ENCODE data around the gene OIT3.

OIT3 gene

GRCh38 chr10:72893136-72893798, at the start of gene OIT3:
Gene OIT3, plus strand, starts transcription at chr10:72893739. Its CDS starts 60 bp downstream, at chr10:72893799.
- no peak for DNase-seq (ENCODE audit: low read depth in 1 of 2, low spot score in 1 of 2)

GRCh38 chr10:72846238-72846637, 47.3 kb upstream of the OIT3 start:
- no peak for DNase-seq (ENCODE audit: low read depth in 1 of 2, low spot score in 1 of 2)

GRCh38 chr10:72847681-72848080, 45.9 kb upstream of the OIT3 start:
- no peak for DNase-seq (ENCODE audit: low read depth in 1 of 2, low spot score in 1 of 2)

- no peak for DNase-seq (ENCODE audit: low read depth in 1 of 2, low spot score in 1 of 2)
These were observed 42.7 kb upstream of the OIT3 start for GRCh38 chr10:72850861-72851260.

- DNase-seq (ENCODE audit: low read depth in 1 of 2, low spot score in 1 of 2) = no peak
These were observed 42.0 kb upstream of the OIT3 start for GRCh38 chr10:72851509-72851908.

- DNase-seq (ENCODE audit: low read depth in 1 of 2, low spot score in 1 of 2) = no peak
These were observed 41.0 kb upstream of the OIT3 start for GRCh38 chr10:72852508-72852907.

GRCh38 chr10:72855129-72855528, 38.4 kb upstream of the OIT3 start:
- no peak for DNase-seq (ENCODE audit: low read depth in 1 of 2, low spot score in 1 of 2)

GRCh38 chr10:72855790-72856189, 37.7 kb upstream of the OIT3 start:
- no peak for DNase-seq (ENCODE audit: low read depth in 1 of 2, low spot score in 1 of 2)

- no peak for DNase-seq (ENCODE audit: low read depth in 1 of 2, low spot score in 1 of 2)
These were observed 35.5 kb upstream of the OIT3 start for GRCh38 chr10:72858067-72858466.

GRCh38 chr10:72862957-72863356, 30.6 kb upstream of the OIT3 start:
- DNase-seq (ENCODE audit: low read depth in 1 of 2, low spot score in 1 of 2) = no peak

GRCh38 chr10:72875250-72876055, 18.1 kb upstream of the OIT3 start:
- no peak for DNase-seq (ENCODE audit: low read depth in 1 of 2, low spot score in 1 of 2)

- no peak for DNase-seq (ENCODE audit: low read depth in 1 of 2, low spot score in 1 of 2)
These were observed 14.3 kb upstream of the OIT3 start for GRCh38 chr10:72879245-72879644.

- DNase-seq (ENCODE audit: low read depth in 1 of 2, low spot score in 1 of 2) = no peak
These were observed 12.2 kb upstream of the OIT3 start for GRCh38 chr10:72881291-72881690.

GRCh38 chr10:72883861-72884260, 9.7 kb upstream of the OIT3 start:
- DNase-seq (ENCODE audit: low read depth in 1 of 2, low spot score in 1 of 2) = no peak

GRCh38 chr10:72885953-72886352, 7.6 kb upstream of the OIT3 start:
- no peak for DNase-seq (ENCODE audit: low read depth in 1 of 2, low spot score in 1 of 2)

GRCh38 chr10:72886621-72887020, 6.9 kb upstream of the OIT3 start:
- no peak for DNase-seq (ENCODE audit: low read depth in 1 of 2, low spot score in 1 of 2)

GRCh38 chr10:72887043-72887442, 6.5 kb upstream of the OIT3 start:
- no peak for DNase-seq (ENCODE audit: low read depth in 1 of 2, low spot score in 1 of 2)

GRCh38 chr10:72888151-72888638, 5.3 kb upstream of the OIT3 start:
- no peak for DNase-seq (ENCODE audit: low read depth in 1 of 2, low spot score in 1 of 2)

GRCh38 chr10:72889391-72889831, 4.1 kb upstream of the OIT3 start:
- DNase-seq (ENCODE audit: low read depth in 1 of 2, low spot score in 1 of 2) = no peak

GRCh38 chr10:72890086-72890485, 3.5 kb upstream of the OIT3 start:
- no peak for DNase-seq (ENCODE audit: low read depth in 1 of 2, low spot score in 1 of 2)

- DNase-seq (ENCODE audit: low read depth in 1 of 2, low spot score in 1 of 2) = no peak
These were observed 1.8 kb downstream of the OIT3 start for GRCh38 chr10:72895236-72895850.

GRCh38 chr10:72898616-72899015, 5.1 kb downstream of the OIT3 start:
- no peak for DNase-seq (ENCODE audit: low read depth in 1 of 2, low spot score in 1 of 2)
